ENCODE measurements around the gene TRIO. TPM values are rescaled to one million over a fixed set of nuclear protein-coding genes. Genes with fewer than 3 reads are reported as not detected.

Gene TRIO
- total RNA-seq, 3 donors from 2014 or later = 4.6 to 6.6 (median 5.7) TPM

DNA sequence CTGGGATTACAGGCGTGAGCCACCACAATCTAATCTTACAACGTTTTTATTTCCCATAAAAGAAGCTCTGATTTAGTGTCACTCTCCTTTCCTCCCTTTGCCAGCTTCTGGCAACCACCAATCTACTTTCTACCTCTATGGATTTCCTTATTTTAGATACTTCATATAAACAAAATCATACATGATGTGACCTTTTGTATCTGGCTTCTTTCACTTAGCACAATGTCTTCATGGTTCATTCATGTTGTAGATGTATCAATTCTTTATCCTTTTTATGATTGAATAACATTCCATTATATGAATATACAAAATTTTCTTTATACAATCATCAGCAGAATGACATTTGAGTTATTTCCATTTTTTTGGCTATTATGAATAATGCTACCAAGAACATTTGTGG lies 9.7 kb upstream of the TRIO start:
- H3K4me1 Mint-ChIP-seq (ENCODE audit: low read depth) = no peaks in the 10 kb centered on the region
- ATAC-seq (no peak), DNase-seq (no peak)
- H3K9me3 Mint-ChIP-seq = peaks cover 6% of the 10 kb centered on the region
- H3K4me3 Mint-ChIP-seq = no peak overlapping the region
- H3K36me3 Mint-ChIP-seq (ENCODE audit: insufficient read depth) = no peaks in the 10 kb centered on the region
- H3K27me3 Mint-ChIP-seq (ENCODE audit: low read depth) = peaks cover 23% of the 10 kb centered on the region

DNA sequence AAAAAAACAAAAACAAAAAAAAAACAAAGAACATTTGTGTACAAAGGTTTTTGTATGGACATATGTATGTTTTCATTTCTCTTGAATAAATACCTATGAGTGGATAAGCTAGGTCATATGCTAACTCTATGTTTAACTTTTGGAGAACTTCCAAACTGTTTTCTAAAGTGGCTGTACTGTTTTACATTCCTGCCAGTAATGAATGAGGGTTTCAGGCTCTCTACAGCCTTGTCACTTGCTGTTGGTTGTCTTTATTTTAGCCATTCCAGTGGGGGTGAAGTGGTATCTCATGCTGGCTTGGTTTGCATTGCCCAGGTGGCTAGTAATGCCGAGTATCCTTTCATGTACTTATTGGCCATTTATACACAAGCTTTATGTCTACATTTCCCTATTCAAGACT lies 9.1 kb upstream of the TRIO start:
- peaks cover 30% of the 10 kb centered on the region for H3K27me3 Mint-ChIP-seq (ENCODE audit: low read depth)
- H3K9me3 Mint-ChIP-seq = peaks cover 6% of the 10 kb centered on the region
- H3K4me3 Mint-ChIP-seq = no peak overlapping the region
- no peaks in the 10 kb centered on the region for H3K4me1 Mint-ChIP-seq (ENCODE audit: low read depth)
- DNase-seq (no peak), ATAC-seq (no peak)
- no peaks in the 10 kb centered on the region for H3K36me3 Mint-ChIP-seq (ENCODE audit: insufficient read depth)

- no peak for ATAC-seq
- H3K9me3 Mint-ChIP-seq = peaks cover 6% of the 10 kb centered on the region
- H3K36me3 Mint-ChIP-seq (ENCODE audit: insufficient read depth) = no peaks in the 10 kb centered on the region
- no peak for DNase-seq
- peaks cover 36% of the 10 kb centered on the region for H3K27me3 Mint-ChIP-seq (ENCODE audit: low read depth)
- H3K4me1 Mint-ChIP-seq (ENCODE audit: low read depth) = no peaks in the 10 kb centered on the region
- H3K4me3 Mint-ChIP-seq = no peak overlapping the region
Measured at GRCh38 chr5:14134771-14135170, 8.4 kb upstream of the TRIO start.

GRCh38 chr5:14135621-14136020 lies 7.5 kb upstream of the TRIO start:
- peaks cover 6% of the 10 kb centered on the region for H3K9me3 Mint-ChIP-seq
- DNase-seq = no peak
- peaks cover 42% of the 10 kb centered on the region for H3K27me3 Mint-ChIP-seq (ENCODE audit: low read depth)
- no peak for ATAC-seq
- no peaks in the 10 kb centered on the region for H3K4me1 Mint-ChIP-seq (ENCODE audit: low read depth)
- H3K36me3 Mint-ChIP-seq (ENCODE audit: insufficient read depth) = no peaks in the 10 kb centered on the region
- no peak overlapping the region for H3K4me3 Mint-ChIP-seq

- no peaks in the 10 kb centered on the region for H3K36me3 Mint-ChIP-seq (ENCODE audit: insufficient read depth)
- H3K27me3 Mint-ChIP-seq (ENCODE audit: low read depth) = peaks cover 45% of the 10 kb centered on the region
- peaks cover 6% of the 10 kb centered on the region for H3K9me3 Mint-ChIP-seq
- no peak for DNase-seq
- no peak for ATAC-seq
- no peak overlapping the region for H3K4me3 Mint-ChIP-seq
- no peaks in the 10 kb centered on the region for H3K4me1 Mint-ChIP-seq (ENCODE audit: low read depth)
Measured at GRCh38 chr5:14136228-14136627, 6.9 kb upstream of the TRIO start.

GRCh38 chr5:14138608-14139540 lies 4.3 kb upstream of the TRIO start:
- H3K27me3 Mint-ChIP-seq (ENCODE audit: low read depth) = peaks cover 55% of the 10 kb centered on the region
- no peak overlapping the region for H3K4me3 Mint-ChIP-seq
- no peaks in the 10 kb centered on the region for H3K36me3 Mint-ChIP-seq (ENCODE audit: insufficient read depth)
- no peak for DNase-seq
- peaks cover 6% of the 10 kb centered on the region for H3K9me3 Mint-ChIP-seq
- ATAC-seq = no peak
- peaks cover 9% of the 10 kb centered on the region for H3K4me1 Mint-ChIP-seq (ENCODE audit: low read depth)

DNA sequence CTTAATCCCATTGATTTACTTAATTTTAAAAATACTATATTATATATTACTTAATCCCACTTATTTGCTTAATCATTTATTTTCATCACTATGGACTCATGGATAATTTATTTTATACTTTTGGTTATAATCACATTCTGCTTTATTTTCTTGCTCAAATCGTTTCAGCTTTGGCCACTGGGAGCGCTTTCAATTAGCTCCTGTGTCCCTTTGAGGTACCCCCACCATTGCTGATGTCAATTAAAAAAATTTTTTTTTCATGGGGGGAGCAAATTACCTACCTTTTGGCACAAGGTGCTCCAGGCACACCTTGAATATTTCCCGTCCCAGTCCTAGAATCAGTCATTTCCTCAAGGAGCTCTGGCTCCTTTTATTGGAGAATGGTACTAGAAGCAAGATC lies 1.4 kb upstream of the TRIO start:
- Mint-ChIP-seq H3K9me3 (no peaks in the 10 kb centered on the region), H3K4me1 (ENCODE audit: low read depth) (peaks cover 16% of the 10 kb centered on the region), H3K4me3 (no peak overlapping the region), H3K27me3 (ENCODE audit: low read depth) (peaks cover 55% of the 10 kb centered on the region), H3K36me3 (ENCODE audit: insufficient read depth) (no peaks in the 10 kb centered on the region)
- DNase-seq = no peak
- no peak for ATAC-seq

GRCh38 chr5:14142202-14142826 lies 828 bp upstream of the TRIO start:
- Mint-ChIP-seq H3K4me1 (ENCODE audit: low read depth) (peaks cover 16% of the 10 kb centered on the region), H3K27me3 (ENCODE audit: low read depth) (peaks cover 55% of the 10 kb centered on the region), H3K36me3 (ENCODE audit: insufficient read depth) (no peaks in the 10 kb centered on the region), H3K4me3 (peak overlapping the region; percentile 81), H3K9me3 (no peaks in the 10 kb centered on the region)
- no peak for DNase-seq
- no peak for ATAC-seq

- Mint-ChIP-seq H3K9me3 (no peaks in the 10 kb centered on the region), H3K27me3 (ENCODE audit: low read depth) (peaks cover 53% of the 10 kb centered on the region), H3K4me3 (no peak overlapping the region), H3K4me1 (ENCODE audit: low read depth) (peaks cover 16% of the 10 kb centered on the region), H3K36me3 (ENCODE audit: insufficient read depth) (no peaks in the 10 kb centered on the region)
- DNase-seq (no peak), ATAC-seq (peak; percentile 15 to 18)
Measured at GRCh38 chr5:14143546-14143840, 351 bp downstream of the TRIO start.

- H3K27me3 Mint-ChIP-seq (ENCODE audit: low read depth) = peaks cover 49% of the 10 kb centered on the region
Measured at GRCh38 chr5:14143841-14144585, 871 bp downstream of the TRIO start.

GRCh38 chr5:14144586-14145434 lies 1.7 kb downstream of the TRIO start:
- Mint-ChIP-seq H3K4me3 (peak overlapping the region; percentile 80), H3K27me3 (ENCODE audit: low read depth) (peaks cover 48% of the 10 kb centered on the region), H3K4me1 (ENCODE audit: low read depth) (peaks cover 18% of the 10 kb centered on the region), H3K36me3 (ENCODE audit: insufficient read depth) (no peaks in the 10 kb centered on the region), H3K9me3 (no peaks in the 10 kb centered on the region)
- ATAC-seq (peak; percentile 57 to 61), DNase-seq (peak; percentile 14)

More at GRCh38 chr5:14143841-14144585, 871 bp downstream of the TRIO start:
- peak in 1 of 2 donors; percentile 16 for ATAC-seq
- peaks cover 16% of the 10 kb centered on the region for H3K4me1 Mint-ChIP-seq (ENCODE audit: low read depth)
- peak overlapping the region; percentile 80 for H3K4me3 Mint-ChIP-seq
- peak; percentile 12 for DNase-seq
- no peaks in the 10 kb centered on the region for H3K36me3 Mint-ChIP-seq (ENCODE audit: insufficient read depth)
- no peaks in the 10 kb centered on the region for H3K9me3 Mint-ChIP-seq

DNA sequence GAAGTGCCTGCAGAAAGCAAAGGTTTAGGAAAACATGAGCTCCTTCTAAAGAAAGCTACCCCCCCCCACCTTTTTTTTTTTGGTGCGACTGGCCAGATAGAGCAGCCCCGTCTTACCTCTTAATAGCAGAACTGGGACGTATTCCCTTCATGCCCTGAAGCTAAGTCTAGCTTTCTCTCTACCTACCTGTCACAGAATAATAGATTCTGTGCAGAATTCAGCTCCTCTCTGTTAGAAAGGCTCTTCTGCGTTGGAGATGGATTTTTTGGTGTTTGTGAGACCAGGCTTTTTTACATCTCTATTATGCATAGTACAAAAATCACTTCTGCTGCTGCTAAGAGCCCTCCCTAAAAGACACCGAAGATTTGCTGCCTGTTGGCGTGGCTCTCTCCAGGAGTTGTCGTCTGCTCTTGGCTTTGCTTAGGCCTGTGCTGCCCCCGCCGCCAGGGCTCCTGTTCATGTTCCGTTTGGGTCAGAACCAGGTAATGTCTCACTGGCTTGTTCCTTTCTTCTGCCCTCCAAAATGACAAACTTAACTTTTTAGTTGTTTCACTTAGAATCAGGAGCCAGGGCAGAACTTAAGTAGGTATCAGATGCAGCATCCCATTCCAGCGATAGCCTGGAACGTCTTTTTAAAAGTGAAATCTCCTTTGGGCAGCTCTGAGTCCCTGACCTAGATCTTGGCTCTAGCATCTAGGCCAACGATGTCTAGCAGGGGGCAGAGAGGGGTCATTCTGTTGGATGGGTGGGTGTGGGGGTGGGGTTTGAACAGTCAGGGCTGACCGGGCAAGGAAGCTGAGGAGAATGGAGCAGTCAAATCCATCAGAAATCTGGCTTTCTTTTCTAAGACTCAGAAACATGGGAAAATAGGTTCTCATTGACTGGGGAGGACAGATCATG lies 2.5 kb downstream of the TRIO start:
- H3K9me3 Mint-ChIP-seq = no peaks in the 10 kb centered on the region

GRCh38 chr5:14146725-14147124 lies 3.6 kb downstream of the TRIO start:
- H3K4me3 Mint-ChIP-seq = no peak overlapping the region
- DNase-seq (no peak), ATAC-seq (no peak)
- H3K36me3 Mint-ChIP-seq (ENCODE audit: insufficient read depth) = no peaks in the 10 kb centered on the region
- H3K9me3 Mint-ChIP-seq = no peaks in the 10 kb centered on the region
- peaks cover 16% of the 10 kb centered on the region for H3K4me1 Mint-ChIP-seq (ENCODE audit: low read depth)
- peaks cover 43% of the 10 kb centered on the region for H3K27me3 Mint-ChIP-seq (ENCODE audit: low read depth)

More for the DNA sequence above, 2.5 kb downstream of the TRIO start:
- Mint-ChIP-seq H3K4me1 (ENCODE audit: low read depth) (peaks cover 18% of the 10 kb centered on the region), H3K36me3 (ENCODE audit: insufficient read depth) (no peaks in the 10 kb centered on the region), H3K27me3 (ENCODE audit: low read depth) (peaks cover 48% of the 10 kb centered on the region), H3K4me3 (peak overlapping the region; percentile 77)
- no peak for DNase-seq
- no peak for ATAC-seq

Data from activated T-cell treated with anti-CD3 and anti-CD28 coated beads, Interleukin-2, amount 50 U/mL, for 4 hours (primary cell).